Cardiac muscle cell (in vitro differentiated cells and primary cell): ENCODE data around the gene LHFPL6. TPM values are rescaled to one million over a fixed set of nuclear protein-coding genes. Genes with fewer than 3 reads are reported as not detected.

Experiments used
- DNase-seq, 2 donors: peaks; one replicate each; pipeline versions ENCODE4 v3.0.0 to v3.0.0-alpha.2; 2010 to 2017; ENCODE audit warnings: low read depth in 1 of 2, low spot score in 1 of 2
- H3K27ac ChIP-seq: fragments of 200-600 bp; sonication (generic); 2 replicates; pipeline ENCODE4 v1.5.1; 2016
- H3K27me3 ChIP-seq: fragments of 200-600 bp; sonication (generic); 2 replicates; pipeline ENCODE4 v1.6.0; 2016; ENCODE audit warnings: control low read depth
- H3K36me3 ChIP-seq: fragments of 200-600 bp; sonication (generic); 2 replicates; pipeline ENCODE4 v1.5.1; 2016; ENCODE audit warnings: control low read depth
- H3K4me1 ChIP-seq: fragments of 200-600 bp; sonication (generic); 2 replicates; pipeline ENCODE4 v1.8.1; 2017; ENCODE audit warnings: low read depth, mild to moderate bottlenecking, mixed run types
- H3K4me3 ChIP-seq: fragments of 200-600 bp; sonication (generic); 2 replicates; pipeline ENCODE4 v1.5.1; 2016; ENCODE audit warnings: mild to moderate bottlenecking
- H3K9me3 ChIP-seq: fragments of 200-600 bp; sonication (generic); 2 replicates; pipeline ENCODE4 v1.5.1; 2017; ENCODE audit warnings: low read depth, mild to moderate bottlenecking, control low read depth
- CTCF ChIP-seq: IDR thresholded peaks from 2 replicates; pipeline ENCODE4 v1.5.1; 2012; ENCODE audit warnings: low read depth, mild to moderate bottlenecking, low read length
- polyA plus RNA-seq: library from polyadenylated mRNA; unstranded; fragments of >200 nt; fragmentation: Nextera tagmentation; extraction: Ambion mirVana; gene quantifications from 2 replicates; pipeline ENCODE4 v1.2.1, GENCODE V29; 2016
- total RNA-seq: library from RNA; depleted of rRNA; stranded (reverse); fragments of >200 nt; gene quantifications from 2 replicates; pipeline ENCODE4 v1.2.3, GENCODE V29; 2016

LHFPL6 gene
- total and polyA plus RNA-seq, 2 experiments from 2014 or later: 10.0 to 19.2 TPM

- H3K4me3 ChIP-seq: no peak overlapping the region
- H3K4me1 ChIP-seq: no peaks in the 10 kb centered on the region
- no peaks in the 10 kb centered on the region for H3K9me3 ChIP-seq
- no peak for DNase-seq
- no peak overlapping the region for H3K27ac ChIP-seq
- H3K36me3 ChIP-seq: no peaks in the 10 kb centered on the region
- H3K27me3 ChIP-seq: peaks cover 57% of the 10 kb centered on the region
- TF ChIP-seq CTCF: no peak
Observed at GRCh38 chr13:39536274-39536673, 66.7 kb downstream of the LHFPL6 start.

GRCh38 chr13:39533651-39534150, 69.3 kb downstream of the LHFPL6 start:
- TF ChIP-seq CTCF: no peak
- peaks cover 33% of the 10 kb centered on the region for H3K27me3 ChIP-seq
- no peak overlapping the region for H3K27ac ChIP-seq
- H3K4me3 ChIP-seq: no peak overlapping the region
- H3K36me3 ChIP-seq: no peaks in the 10 kb centered on the region
- no peak for DNase-seq
- H3K9me3 ChIP-seq: no peaks in the 10 kb centered on the region
- no peaks in the 10 kb centered on the region for H3K4me1 ChIP-seq

- Histone ChIP-seq H3K4me3 (no peak overlapping the region), H3K9me3 (no peaks in the 10 kb centered on the region), H3K27ac (no peak overlapping the region), H3K27me3 (peaks cover 23% of the 10 kb centered on the region), H3K36me3 (no peaks in the 10 kb centered on the region), H3K4me1 (no peaks in the 10 kb centered on the region)
- TF ChIP-seq CTCF: no peak
- DNase-seq: peak in 1 of 2 donors; percentile 36
Observed at GRCh38 chr13:39531646-39532045, 71.3 kb downstream of the LHFPL6 start.

GRCh38 chr13:39530916-39531315, 72.1 kb downstream of the LHFPL6 start:
- no peaks in the 10 kb centered on the region for H3K9me3 ChIP-seq

GRCh38 chr13:39528661-39528980, 74.4 kb downstream of the LHFPL6 start:
- no peak overlapping the region for H3K27ac ChIP-seq

More at GRCh38 chr13:39530916-39531315, 72.1 kb downstream of the LHFPL6 start:
- Histone ChIP-seq H3K4me3 (no peak overlapping the region), H3K27ac (no peak overlapping the region), H3K27me3 (peaks cover 15% of the 10 kb centered on the region), H3K36me3 (no peaks in the 10 kb centered on the region), H3K4me1 (no peaks in the 10 kb centered on the region)
- no peak for TF ChIP-seq CTCF
- DNase-seq: peak in 1 of 2 donors; percentile 14

More at GRCh38 chr13:39528661-39528980, 74.4 kb downstream of the LHFPL6 start:
- DNase-seq: no peak
- Histone ChIP-seq H3K9me3 (no peaks in the 10 kb centered on the region), H3K4me1 (no peaks in the 10 kb centered on the region), H3K36me3 (no peaks in the 10 kb centered on the region), H3K27me3 (peaks cover 3% of the 10 kb centered on the region), H3K4me3 (no peak overlapping the region)
- no peak for TF ChIP-seq CTCF
